ENCODE data around the gene CPLX3.

CPLX3 gene

GRCh38 chr15:74823324-74823723, 3.1 kb upstream of the CPLX3 start:
- DNase-seq (ENCODE audit: insufficient read length, low spot score), result no peak

GRCh38 chr15:74824976-74825375, 1.5 kb upstream of the CPLX3 start:
- no peak for DNase-seq (ENCODE audit: insufficient read length, low spot score)

More at GRCh38 chr15:74823324-74823723, 3.1 kb upstream of the CPLX3 start:
- no peak for FAIRE-seq

GRCh38 chr15:74825866-74826265, 561 bp upstream of the CPLX3 start:
- FAIRE-seq, result no peak

More at GRCh38 chr15:74824976-74825375, 1.5 kb upstream of the CPLX3 start:
- FAIRE-seq, result no peak

GRCh38 chr15:74826921-74827320, 494 bp downstream of the CPLX3 start:
- FAIRE-seq (no peak), DNase-seq (ENCODE audit: insufficient read length, low spot score) (no peak)

More at GRCh38 chr15:74825866-74826265, 561 bp upstream of the CPLX3 start:
- no peak for DNase-seq (ENCODE audit: insufficient read length, low spot score)

- FAIRE-seq (no peak), DNase-seq (ENCODE audit: insufficient read length, low spot score) (no peak)
Measured at GRCh38 chr15:74827614-74828013, 1.2 kb downstream of the CPLX3 start.

- FAIRE-seq, result no peak
- DNase-seq (ENCODE audit: insufficient read length, low spot score), result no peak
Measured at GRCh38 chr15:74828835-74829234, 2.4 kb downstream of the CPLX3 start.

- FAIRE-seq (no peak), DNase-seq (ENCODE audit: insufficient read length, low spot score) (no peak)
Measured at GRCh38 chr15:74829486-74829885, 3.1 kb downstream of the CPLX3 start.

GRCh38 chr15:74829991-74830390, 3.6 kb downstream of the CPLX3 start:
- DNase-seq (ENCODE audit: insufficient read length, low spot score) (no peak), FAIRE-seq (no peak)

GRCh38 chr15:74830868-74831267, 4.4 kb downstream of the CPLX3 start:
- DNase-seq (ENCODE audit: insufficient read length, low spot score) (no peak), FAIRE-seq (no peak)

GRCh38 chr15:74831813-74832495, 5.5 kb downstream of the CPLX3 start:
- FAIRE-seq, result no peak

GRCh38 chr15:74832826-74833225, 6.4 kb downstream of the CPLX3 start:
- DNase-seq (ENCODE audit: insufficient read length, low spot score) (no peak), FAIRE-seq (no peak)

More at GRCh38 chr15:74831813-74832495, 5.5 kb downstream of the CPLX3 start:
- DNase-seq (ENCODE audit: insufficient read length, low spot score), result no peak

- no peak for FAIRE-seq
- no peak for DNase-seq (ENCODE audit: insufficient read length, low spot score)
Measured at GRCh38 chr15:74833376-74834107, 7.1 kb downstream of the CPLX3 start.

- FAIRE-seq (peak; percentile 87), DNase-seq (ENCODE audit: insufficient read length, low spot score) (no peak)
Measured at GRCh38 chr15:74835312-74835823, 8.9 kb downstream of the CPLX3 start.

- FAIRE-seq, result no peak
Measured at GRCh38 chr15:74836846-74837245, 10.4 kb downstream of the CPLX3 start.

GRCh38 chr15:74837482-74838136, 11.2 kb downstream of the CPLX3 start:
- DNase-seq (ENCODE audit: insufficient read length, low spot score), result no peak
- FAIRE-seq, result no peak

More at GRCh38 chr15:74836846-74837245, 10.4 kb downstream of the CPLX3 start:
- no peak for DNase-seq (ENCODE audit: insufficient read length, low spot score)

- DNase-seq (ENCODE audit: insufficient read length, low spot score) (no peak), FAIRE-seq (no peak)
Measured at GRCh38 chr15:74838137-74838516, 11.7 kb downstream of the CPLX3 start.

- DNase-seq (ENCODE audit: insufficient read length, low spot score) (no peak), FAIRE-seq (no peak)
Measured at GRCh38 chr15:74838746-74839525, 12.5 kb downstream of the CPLX3 start.

- DNase-seq (ENCODE audit: insufficient read length, low spot score), result no peak
- no peak for FAIRE-seq
Measured at GRCh38 chr15:74839526-74840395, 13.3 kb downstream of the CPLX3 start.
